ENCODE measurements around the gene XPO6. TPM values are rescaled to one million over a fixed set of nuclear protein-coding genes. Genes with fewer than 3 reads are reported as not detected.

The XPO6 gene
- total RNA-seq, 2 experiments from 2014 or later: 224 to 228 TPM

GRCh38 chr16:28192806-28193529, 18.8 kb downstream of the XPO6 start:
- ChIA-PET CTCF (interaction anchor here (1.3 to 2.8 kb wide), 4 partner anchors 9 to 17 kb away, joined by 3 to 11 read pairs (median 6); no protein-coding TSS in a partner anchor), POLR2A (interaction anchor here (4.1 kb wide), 1 partner anchor 18 kb away, joined by 28 read pairs; the partner anchor contains the start of gene XPO6)

GRCh38 chr16:28191364-28191960, 20.3 kb downstream of the XPO6 start:
- CTCF ChIA-PET: interaction anchor here (0.5 to 2.8 kb wide), 4 partner anchors 12 to 44 kb away, joined by 3 to 11 read pairs (median 3); no protein-coding TSS in a partner anchor
- POLR2A ChIA-PET: interaction anchor here (1.3 to 4.1 kb wide), 2 partner anchors 16 to 19 kb away, joined by 5 to 28 read pairs; partner anchors contain the start of gene XPO6

GRCh38 chr16:28189245-28189644, 22.5 kb downstream of the XPO6 start:
- CTCF ChIA-PET: interaction anchor here (0.6 to 1.1 kb wide), 3 partner anchors 10 to 315 kb away, joined by 3 to 4 read pairs (median 3); no protein-coding TSS in a partner anchor

GRCh38 chr16:28188085-28188916, 23.5 kb downstream of the XPO6 start:
- CTCF ChIA-PET: interaction anchor here (0.6 to 1.1 kb wide), 3 partner anchors 9 to 316 kb away, joined by 3 to 4 read pairs (median 3); no protein-coding TSS in a partner anchor
- POLR2A ChIA-PET: interaction anchor here (0.6 to 1.2 kb wide), 4 partner anchors 11 to 636 kb away, joined by 3 to 7 read pairs (median 5); no protein-coding TSS in a partner anchor

More at GRCh38 chr16:28189245-28189644, 22.5 kb downstream of the XPO6 start:
- POLR2A ChIA-PET: interaction anchor here (0.6 to 1.2 kb wide), 4 partner anchors 10 to 635 kb away, joined by 3 to 7 read pairs (median 5); no protein-coding TSS in a partner anchor

- ChIA-PET CTCF (no interaction called here), POLR2A (no interaction called here)
Measured at GRCh38 chr16:28187595-28188004, 24.2 kb downstream of the XPO6 start.

GRCh38 chr16:28186752-28187151, 25.0 kb downstream of the XPO6 start:
- CTCF ChIA-PET: interaction anchor here (1.0 to 1.3 kb wide), 2 partner anchors 16 to 22 kb away, joined by 3 to 5 read pairs; no protein-coding TSS in a partner anchor
- POLR2A ChIA-PET: interaction anchor here (1.0 to 1.4 kb wide), 2 partner anchors 24 to 26 kb away, joined by 4 to 6 read pairs; no protein-coding TSS in a partner anchor

GRCh38 chr16:28185696-28186095, 26.1 kb downstream of the XPO6 start:
- CTCF ChIA-PET: interaction anchor here (1.0 kb wide), 1 partner anchor 17 kb away, joined by 3 read pairs; no protein-coding TSS in a partner anchor
- POLR2A ChIA-PET: interaction anchor here (0.7 to 1.4 kb wide), 2 partner anchors 26 to 27 kb away, joined by 3 to 4 read pairs; no protein-coding TSS in a partner anchor

GRCh38 chr16:28184625-28185024, 27.1 kb downstream of the XPO6 start:
- POLR2A ChIA-PET: no interaction called here
- CTCF ChIA-PET: interaction anchor here (0.6 kb wide), 2 partner anchors 9 to 635 kb away, joined by 3 to 5 read pairs; no protein-coding TSS in a partner anchor

GRCh38 chr16:28183930-28184329, 27.8 kb downstream of the XPO6 start:
- POLR2A ChIA-PET: no interaction called here
- CTCF ChIA-PET: interaction anchor here (0.6 to 1.2 kb wide), 3 partner anchors 9 to 109 kb away, joined by 3 to 4 read pairs (median 3); no protein-coding TSS in a partner anchor

- ChIA-PET CTCF (interaction anchor here (0.7 to 1.2 kb wide), 2 partner anchors 10 to 109 kb away, joined by 3 to 4 read pairs; no protein-coding TSS in a partner anchor), POLR2A (no interaction called here)
Measured at GRCh38 chr16:28183484-28183883, 28.3 kb downstream of the XPO6 start.

GRCh38 chr16:28182801-28183200, 29.0 kb downstream of the XPO6 start:
- POLR2A ChIA-PET: no interaction called here
- CTCF ChIA-PET: interaction anchor here (1.2 kb wide), 1 partner anchor 11 kb away, joined by 4 read pairs; no protein-coding TSS in a partner anchor

GRCh38 chr16:28182183-28182582, 29.6 kb downstream of the XPO6 start:
- CTCF ChIA-PET: no interaction called here
- POLR2A ChIA-PET: no interaction called here

- POLR2A ChIA-PET: interaction anchor here (0.6 kb wide), 1 partner anchor 43 kb away, joined by 4 read pairs; no protein-coding TSS in a partner anchor
- CTCF ChIA-PET: no interaction called here
Measured at GRCh38 chr16:28181515-28181914, 30.2 kb downstream of the XPO6 start.

GRCh38 chr16:28180655-28181460, 30.9 kb downstream of the XPO6 start:
- CTCF ChIA-PET: no interaction called here
- POLR2A ChIA-PET: interaction anchor here (0.6 kb wide), 1 partner anchor 43 kb away, joined by 4 read pairs; no protein-coding TSS in a partner anchor

- POLR2A ChIA-PET: no interaction called here
- CTCF ChIA-PET: interaction anchor here (0.6 to 1.5 kb wide), 5 partner anchors 9 to 40 kb away, joined by 3 to 8 read pairs (median 3); no protein-coding TSS in a partner anchor
Measured at GRCh38 chr16:28179354-28179753, 32.4 kb downstream of the XPO6 start.

- CTCF ChIA-PET: interaction anchor here (0.6 kb wide), 1 partner anchor 85 kb away, joined by 3 read pairs; no protein-coding TSS in a partner anchor
- POLR2A ChIA-PET: no interaction called here
Measured at GRCh38 chr16:28175715-28176114, 36.0 kb downstream of the XPO6 start.

GRCh38 chr16:28172336-28172735, 39.4 kb downstream of the XPO6 start:
- CTCF ChIA-PET: no interaction called here
- POLR2A ChIA-PET: no interaction called here

- CTCF ChIA-PET: no interaction called here
- POLR2A ChIA-PET: no interaction called here
Measured at GRCh38 chr16:28171816-28172215, 39.9 kb downstream of the XPO6 start.

Measured in activated CD8-positive, alpha-beta memory T cell treated with anti-CD3 and anti-CD28 coated beads for 36 hours (primary cell).